Epithelial cell of esophagus (primary cell): ENCODE measurements around the gene LRSAM1.

Experiments used
- DNase-seq: peaks from one replicate; pipeline ENCODE4 v3.0.0; 2010; ENCODE audit warnings: low read depth
- H3K4me3 ChIP-seq: 2 replicates; pipeline ENCODE4 v1.5.1; 2011; ENCODE audit warnings: mild to moderate bottlenecking, low read length, control low read depth
- CTCF ChIP-seq: IDR thresholded peaks from 2 replicates; pipeline ENCODE4 v1.5.1; 2011; ENCODE audit warnings: low read depth, mild to moderate bottlenecking, low read length, control low read depth, inconsistent platforms; ENCODE audit not compliant: insufficient read depth; ENCODE audit errors: missing control alignments

Gene LRSAM1

GRCh38 chr9:127444921-127445850, 6.1 kb upstream of the LRSAM1 start:
- peak; percentile 52 for DNase-seq

GRCh38 chr9:127445851-127446712, 5.2 kb upstream of the LRSAM1 start:
- TF ChIP-seq CTCF: no peak
- H3K4me3 ChIP-seq: no peak overlapping the region
- no peak for DNase-seq

More at GRCh38 chr9:127444921-127445850, 6.1 kb upstream of the LRSAM1 start:
- TF ChIP-seq CTCF: no peak
- H3K4me3 ChIP-seq: no peak overlapping the region

- H3K4me3 ChIP-seq: no peak overlapping the region
- TF ChIP-seq CTCF: no peak
- no peak for DNase-seq
Observed at GRCh38 chr9:127446713-127447415, 4.4 kb upstream of the LRSAM1 start.

GRCh38 chr9:127447416-127448111, 3.7 kb upstream of the LRSAM1 start:
- no peak overlapping the region for H3K4me3 ChIP-seq
- no peak for DNase-seq
- TF ChIP-seq CTCF: no peak

GRCh38 chr9:127448112-127448805, 3.1 kb upstream of the LRSAM1 start:
- DNase-seq: no peak
- H3K4me3 ChIP-seq: peak overlapping the region; percentile 82
- TF ChIP-seq CTCF: no peak

GRCh38 chr9:127449332-127449966, 1.9 kb upstream of the LRSAM1 start:
- DNase-seq: no peak
- peak overlapping the region; percentile 82 for H3K4me3 ChIP-seq
- TF ChIP-seq CTCF: no peak
